Hepatic stellate cell (primary cell): Measurements from ENCODE around the gene PKNOX2.

Experiments used
- DNase-seq: peaks from one replicate; pipeline ENCODE4 v3.0.0; 2011; ENCODE audit warnings: low spot score

The PKNOX2 gene

DNA sequence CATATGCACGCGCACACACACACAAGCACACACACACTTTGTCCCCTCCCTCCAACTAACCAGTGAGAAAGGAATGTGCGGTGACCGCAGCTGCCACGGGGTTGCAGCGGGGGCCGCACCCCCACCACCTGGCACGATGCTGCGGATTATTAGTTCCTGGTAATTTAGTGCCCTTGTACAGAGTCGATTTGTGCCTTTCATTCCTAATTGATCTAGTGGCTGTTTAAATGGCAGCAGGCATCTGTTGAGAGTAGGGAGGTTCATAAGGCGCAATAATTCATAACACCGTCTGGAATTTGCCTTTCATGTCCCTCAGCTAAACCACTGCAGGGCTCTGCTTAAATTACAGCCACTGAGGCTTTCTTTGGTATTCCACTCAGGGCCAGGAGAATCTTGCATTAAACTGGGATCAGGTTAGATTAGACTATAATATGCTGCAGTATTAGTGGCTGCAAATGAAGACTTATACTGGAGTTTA lies 217.8 kb downstream of the PKNOX2 start:
- no peak for DNase-seq

DNA sequence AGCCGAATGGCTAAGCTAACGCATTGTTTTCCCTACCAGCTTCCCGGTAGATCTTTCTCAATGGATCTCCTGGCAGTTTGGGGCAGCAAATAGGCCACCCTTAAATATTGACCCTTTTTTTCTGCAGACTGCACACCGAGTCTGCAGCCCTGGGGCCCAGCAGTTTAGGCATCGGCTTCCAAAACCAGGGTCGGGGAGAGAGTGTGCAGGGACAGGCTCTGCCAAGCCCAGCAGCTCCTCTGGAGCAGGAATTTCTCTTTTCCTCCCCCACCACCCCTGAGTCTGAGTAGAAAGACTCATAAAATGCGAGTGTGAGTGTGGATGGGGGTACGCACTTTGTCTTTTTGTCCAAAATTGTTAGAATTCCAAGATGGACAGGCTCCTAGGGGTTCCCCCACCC lies 218.3 kb downstream of the PKNOX2 start:
- no peak for DNase-seq

DNA sequence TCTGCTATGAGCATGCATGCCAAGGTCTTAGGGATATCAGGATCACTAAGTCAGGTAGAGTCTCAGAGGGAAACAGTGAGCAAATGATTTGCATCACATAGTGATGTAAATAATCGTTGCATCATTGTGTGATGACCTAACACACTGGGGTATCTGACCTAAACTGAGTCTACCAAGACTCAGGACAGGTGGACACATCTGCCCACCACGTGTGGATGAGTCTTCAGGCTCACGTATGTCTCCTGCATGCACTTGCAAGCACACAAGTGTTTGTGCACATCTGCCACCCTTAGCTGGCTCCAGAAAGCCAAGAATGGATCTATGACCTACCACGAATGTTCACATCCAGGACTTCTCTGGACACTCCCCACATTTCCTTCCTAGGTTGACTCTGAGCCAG lies 220.3 kb downstream of the PKNOX2 start:
- no peak for DNase-seq

DNA sequence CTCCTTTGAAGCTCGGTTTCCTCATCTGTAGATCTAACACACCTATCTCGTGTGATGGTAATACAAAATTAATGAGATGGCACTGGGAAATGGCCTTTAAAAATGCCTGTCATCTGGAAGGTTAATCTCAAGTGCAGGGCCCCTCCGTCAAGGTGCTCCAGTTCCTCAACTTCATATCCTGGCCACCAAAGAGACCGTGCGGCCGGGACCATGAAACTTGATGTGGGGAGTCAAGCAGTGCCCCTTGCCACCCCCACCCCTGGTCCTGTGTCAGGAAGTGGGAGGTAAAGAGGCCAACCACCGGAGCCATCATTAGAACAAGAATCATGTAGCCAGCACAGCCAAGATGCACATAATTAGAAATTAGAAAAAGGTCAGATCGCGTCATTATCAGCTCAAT lies 223.3 kb downstream of the PKNOX2 start:
- no peak for DNase-seq

DNA sequence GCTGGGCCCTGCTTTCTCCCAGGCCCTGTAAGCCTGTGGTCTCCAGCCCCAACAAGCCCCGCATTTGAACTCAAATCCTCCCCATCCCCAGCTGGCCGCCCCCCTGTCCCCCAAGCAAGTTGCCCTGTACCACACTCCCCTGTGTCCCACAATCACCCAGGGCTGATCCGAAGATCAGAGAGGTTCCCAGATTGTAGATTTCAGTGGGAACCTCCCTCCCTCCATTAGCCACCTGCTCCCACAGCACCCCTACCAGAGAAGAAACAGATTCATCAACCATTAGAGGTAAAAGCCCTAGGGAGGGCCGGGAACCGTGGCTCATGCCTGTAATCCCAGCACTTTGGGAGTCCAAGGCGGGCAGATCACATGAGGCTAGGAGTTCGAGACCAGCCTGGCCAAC lies 224.1 kb downstream of the PKNOX2 start:
- no peak for DNase-seq

DNA sequence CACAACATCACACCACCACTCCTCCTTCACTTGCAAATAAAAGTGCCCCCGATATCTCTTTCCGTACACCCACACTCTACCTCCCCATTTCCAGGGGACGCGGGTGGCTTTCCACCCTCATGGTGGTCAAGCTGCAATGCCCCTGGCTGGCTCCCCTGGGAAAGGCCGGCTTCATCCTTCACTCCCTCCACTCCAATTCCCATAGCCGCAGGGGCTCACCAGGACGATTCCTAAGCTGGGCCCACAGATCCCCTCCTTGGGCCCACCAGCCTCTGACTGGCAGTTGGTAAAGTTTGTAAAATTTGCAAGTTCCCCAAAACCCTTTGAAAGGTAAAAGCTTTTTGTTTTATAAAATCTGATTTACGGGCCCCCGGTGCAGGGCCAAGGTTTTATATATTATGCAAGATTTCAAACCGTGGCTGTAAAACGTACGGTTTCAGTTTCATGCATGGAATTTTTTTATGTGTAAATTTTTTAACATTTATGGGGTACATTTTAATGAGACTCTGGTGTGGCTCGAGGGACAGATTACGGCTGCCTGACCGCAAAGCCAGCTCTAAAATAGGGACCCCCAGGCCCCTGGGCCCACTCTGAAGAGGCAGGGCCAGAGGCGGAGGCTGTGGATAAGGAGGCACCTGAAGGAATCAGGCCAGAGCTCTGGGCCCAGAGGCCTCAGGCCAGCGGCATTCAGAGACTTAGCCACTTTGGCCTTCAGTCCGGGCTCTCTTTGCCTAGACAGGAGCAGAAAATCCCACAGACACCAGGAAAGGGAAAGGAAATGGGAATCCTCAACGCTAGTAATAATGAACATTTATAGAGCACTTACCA lies 225.0 kb downstream of the PKNOX2 start:
- DNase-seq, result no peak

DNA sequence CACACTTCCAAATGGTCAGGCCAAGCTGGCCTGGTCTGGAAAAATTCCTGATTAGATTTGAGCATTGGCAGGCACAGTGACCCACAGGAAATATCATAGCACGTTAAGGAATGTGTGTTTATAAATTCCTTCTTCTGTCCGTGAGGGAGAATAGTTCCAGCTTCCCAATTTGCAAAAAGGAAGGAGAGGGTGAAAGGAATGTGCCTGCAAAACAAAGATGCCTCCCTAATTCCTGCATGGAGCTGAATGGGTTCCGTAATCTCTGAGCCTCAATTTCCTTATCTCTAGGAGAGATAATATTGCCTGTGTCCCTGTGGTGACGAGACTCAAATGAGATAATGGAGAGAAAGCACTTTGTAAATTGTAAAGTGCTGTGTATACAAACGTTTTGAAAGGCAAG lies 226.4 kb downstream of the PKNOX2 start:
- peak; percentile 75 for DNase-seq

DNA sequence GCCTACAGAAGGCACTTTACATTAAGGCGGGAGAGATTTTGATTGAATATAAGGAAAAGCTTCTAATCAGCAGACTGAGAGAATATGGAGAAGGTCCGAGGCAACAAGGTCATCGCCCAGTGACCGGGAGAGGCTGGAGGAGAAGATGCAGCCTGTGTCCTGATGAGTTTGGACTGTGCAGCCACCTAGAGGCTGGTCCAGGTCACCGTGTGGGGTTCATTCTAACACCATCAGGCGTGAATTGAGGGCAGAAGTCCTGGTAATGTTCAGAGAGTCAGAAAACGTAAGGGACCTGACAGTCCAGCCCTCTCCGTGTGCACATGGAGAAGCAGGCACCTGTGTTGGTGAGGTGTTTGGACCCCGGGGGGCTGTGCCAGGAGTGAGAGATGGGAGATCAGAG lies 228.8 kb downstream of the PKNOX2 start:
- DNase-seq, result no peak

DNA sequence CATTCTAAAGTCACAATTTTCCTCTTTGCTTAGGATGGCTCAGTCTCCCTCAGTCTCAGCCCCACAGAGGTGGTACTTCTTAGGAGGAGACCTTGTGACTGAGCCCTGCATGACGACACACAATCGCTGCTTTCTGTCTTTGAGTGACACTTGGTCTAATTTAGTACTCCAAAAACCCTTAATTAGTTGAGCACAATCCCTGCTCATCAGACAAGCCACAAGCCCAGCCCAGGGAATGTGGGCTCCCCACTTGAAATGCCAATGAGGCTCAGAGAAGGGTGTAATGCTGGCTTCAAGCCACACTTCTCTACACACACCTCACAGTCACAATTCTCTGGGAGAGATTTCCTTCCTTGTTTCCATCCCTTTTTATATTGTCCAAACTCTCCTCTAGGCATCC lies 229.7 kb downstream of the PKNOX2 start:
- DNase-seq, result no peak

DNA sequence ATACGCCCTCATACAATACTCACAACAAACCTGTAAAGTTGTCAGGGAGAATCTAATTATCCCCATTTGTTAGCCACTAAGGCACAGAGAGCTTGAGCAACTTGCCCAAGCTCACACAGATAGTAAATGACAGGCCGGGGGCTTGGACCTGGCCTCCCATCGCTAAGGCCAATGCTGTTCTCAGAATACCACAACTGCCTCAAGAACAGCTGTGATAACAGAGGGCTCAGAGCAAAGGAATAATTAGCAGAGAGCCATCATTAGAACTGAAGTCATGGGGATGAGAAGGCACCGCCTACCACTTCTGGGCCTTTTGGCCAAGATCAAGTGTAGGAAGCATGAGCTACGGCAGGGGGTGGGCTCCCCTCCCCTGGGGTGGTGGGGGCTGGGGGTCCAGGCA lies 232.9 kb downstream of the PKNOX2 start:
- DNase-seq, result no peak

DNA sequence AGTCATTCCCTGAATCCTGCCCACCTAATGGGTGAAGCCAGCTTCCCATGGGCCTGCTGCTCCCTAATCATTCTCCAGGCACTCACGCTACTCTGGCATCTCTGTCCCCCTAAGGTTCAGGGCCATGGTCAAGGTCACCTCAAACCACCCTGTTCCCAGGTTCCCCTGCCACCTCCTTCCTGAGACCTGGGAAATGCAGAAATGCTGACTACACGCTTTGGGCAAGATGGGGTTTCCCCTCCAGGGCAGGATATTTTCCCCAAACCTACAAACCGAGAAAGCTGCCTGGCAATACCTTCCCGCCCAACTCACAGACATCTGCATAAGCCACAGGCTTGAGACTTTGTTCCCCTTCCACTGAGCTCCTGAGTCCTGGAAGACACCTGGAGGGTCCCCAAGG lies 233.9 kb downstream of the PKNOX2 start:
- no peak for DNase-seq

DNA sequence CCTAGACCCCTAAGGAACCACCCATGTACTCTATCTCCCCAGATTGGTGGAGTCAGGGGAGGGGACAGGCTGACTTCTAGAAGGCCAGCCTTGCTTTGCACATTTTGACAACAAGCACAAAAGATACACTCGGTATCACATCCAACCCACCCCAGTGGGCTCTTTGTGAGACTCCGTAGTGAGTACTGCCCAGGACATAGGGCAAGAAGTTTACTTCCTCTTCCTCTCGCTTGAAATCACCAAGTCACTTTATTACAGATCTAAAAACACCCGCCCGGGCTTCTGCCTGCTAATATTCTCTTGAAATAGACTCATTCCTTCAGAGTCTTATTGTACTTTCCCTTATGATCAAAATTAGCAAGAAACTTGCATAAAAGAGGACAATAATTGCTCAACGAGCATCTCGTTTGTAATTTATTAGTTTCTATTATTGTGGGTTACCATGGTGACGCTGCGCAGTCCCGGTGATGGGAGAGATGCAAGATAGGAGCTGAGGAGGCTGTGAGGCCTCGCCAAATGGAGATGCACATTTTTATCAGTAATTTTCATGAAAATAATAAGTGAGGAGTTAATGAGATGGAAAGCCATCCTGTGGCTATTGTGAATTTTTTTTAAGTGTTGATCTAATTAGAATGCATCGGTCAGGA lies 234.6 kb downstream of the PKNOX2 start:
- DNase-seq, result no peak

DNA sequence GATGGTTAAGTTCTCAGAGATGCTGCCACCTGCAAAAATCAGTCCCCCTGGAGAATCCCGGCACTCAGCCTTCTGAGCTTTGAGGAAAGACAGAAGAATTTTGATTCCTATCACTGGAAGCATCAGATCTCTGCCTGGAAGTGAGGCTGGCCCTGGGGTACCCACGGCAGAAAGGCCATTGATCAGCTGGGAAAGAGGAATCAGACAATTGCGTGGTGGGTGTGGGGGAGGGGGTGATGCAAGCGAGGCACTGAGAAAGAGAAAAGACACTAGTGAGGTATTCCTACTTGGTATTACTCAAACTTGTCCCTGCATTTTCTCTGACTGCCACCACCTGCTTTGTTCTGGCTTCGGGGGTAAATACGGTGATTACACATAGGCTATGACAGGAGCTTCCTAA lies 235.4 kb downstream of the PKNOX2 start:
- no peak for DNase-seq

DNA sequence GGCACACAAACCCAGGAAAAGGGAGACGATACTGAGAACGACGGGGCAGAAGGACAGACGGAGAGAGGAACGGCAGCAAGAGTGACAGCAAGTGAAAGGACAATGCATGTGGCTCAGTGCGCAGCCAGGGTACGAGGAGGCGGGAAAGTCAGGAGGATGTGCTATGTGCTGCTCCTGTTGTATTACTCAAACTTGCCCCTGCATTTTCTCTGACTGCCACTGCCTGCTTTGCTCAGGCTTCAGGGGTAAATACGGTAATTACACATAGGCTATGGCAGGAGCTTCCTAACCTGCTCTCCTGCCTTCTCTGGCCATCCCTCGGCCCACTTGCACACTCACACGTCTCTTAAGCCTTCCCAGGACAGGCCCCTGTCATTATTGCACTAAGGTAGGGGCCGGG lies 236.7 kb downstream of the PKNOX2 start:
- no peak for DNase-seq

DNA sequence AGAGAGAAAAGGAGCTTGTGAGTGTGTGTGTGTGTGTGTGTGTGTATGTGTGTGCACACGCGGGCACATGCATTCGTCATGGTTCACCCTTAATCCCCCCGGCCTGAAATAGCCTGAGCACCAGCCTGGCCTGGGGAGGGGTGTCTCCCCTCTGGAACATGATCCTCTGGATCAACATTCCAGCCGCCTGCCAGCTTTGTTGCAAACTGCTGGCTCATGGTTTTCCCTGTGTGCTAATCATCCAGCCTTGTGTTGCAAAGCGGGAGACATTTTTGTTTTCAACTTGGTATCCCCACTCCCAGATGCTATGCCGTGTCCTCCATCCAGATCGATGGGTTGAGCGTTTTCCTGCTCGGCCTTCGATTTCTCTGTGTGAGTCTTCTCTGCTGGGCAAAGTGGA lies 237.2 kb downstream of the PKNOX2 start:
- DNase-seq, result no peak

DNA sequence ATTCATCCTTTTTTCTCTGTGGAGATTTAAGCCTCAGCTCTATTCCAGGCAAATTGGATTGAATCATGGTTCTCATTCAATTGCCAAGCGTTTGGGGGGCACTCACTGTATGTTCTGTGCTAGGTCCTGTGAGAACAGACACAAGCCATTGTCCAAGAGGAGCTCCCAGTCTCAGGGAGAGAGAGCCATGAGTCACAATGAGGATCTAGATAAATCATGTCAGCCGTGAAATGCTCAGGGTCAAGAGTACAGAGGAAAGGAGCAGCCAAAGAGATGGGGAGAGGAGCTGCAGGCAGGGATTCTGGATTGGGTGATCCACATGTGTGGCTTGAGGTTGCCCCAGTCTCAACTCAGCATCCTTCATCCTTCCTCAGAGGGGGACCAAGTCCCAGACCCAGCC lies 237.9 kb downstream of the PKNOX2 start:
- peak; percentile 66 for DNase-seq

DNA sequence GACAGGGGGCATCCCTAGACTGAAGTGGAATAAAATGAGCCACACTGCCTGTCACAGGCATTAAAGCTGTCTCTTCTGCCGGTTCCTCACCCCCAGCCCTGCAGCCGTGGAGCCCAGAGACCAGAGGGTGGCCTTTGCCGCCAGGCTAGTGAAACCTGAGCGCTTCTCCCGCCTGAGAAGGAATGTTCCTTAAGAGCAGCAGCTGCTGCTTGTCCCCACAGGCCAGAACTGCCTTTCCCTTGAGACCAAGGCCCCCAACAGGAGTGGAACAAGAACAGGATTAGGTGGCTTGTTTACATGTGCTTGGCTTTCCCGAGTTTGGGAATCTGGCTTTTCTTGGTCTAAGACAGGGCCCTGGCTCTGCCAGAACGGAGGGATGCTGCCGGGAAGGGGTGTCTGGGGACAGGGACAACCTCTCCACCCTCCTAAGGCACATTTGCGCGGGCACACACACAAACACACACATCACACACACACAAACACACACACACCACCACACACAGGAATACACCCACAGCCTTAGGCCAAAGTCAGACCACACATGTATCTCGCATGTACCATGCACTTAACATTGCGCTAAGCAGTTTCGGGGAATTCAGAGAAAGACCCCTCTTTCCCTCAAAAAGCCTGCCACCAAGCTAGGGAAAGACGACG lies 239.7 kb downstream of the PKNOX2 start:
- DNase-seq, result no peak

DNA sequence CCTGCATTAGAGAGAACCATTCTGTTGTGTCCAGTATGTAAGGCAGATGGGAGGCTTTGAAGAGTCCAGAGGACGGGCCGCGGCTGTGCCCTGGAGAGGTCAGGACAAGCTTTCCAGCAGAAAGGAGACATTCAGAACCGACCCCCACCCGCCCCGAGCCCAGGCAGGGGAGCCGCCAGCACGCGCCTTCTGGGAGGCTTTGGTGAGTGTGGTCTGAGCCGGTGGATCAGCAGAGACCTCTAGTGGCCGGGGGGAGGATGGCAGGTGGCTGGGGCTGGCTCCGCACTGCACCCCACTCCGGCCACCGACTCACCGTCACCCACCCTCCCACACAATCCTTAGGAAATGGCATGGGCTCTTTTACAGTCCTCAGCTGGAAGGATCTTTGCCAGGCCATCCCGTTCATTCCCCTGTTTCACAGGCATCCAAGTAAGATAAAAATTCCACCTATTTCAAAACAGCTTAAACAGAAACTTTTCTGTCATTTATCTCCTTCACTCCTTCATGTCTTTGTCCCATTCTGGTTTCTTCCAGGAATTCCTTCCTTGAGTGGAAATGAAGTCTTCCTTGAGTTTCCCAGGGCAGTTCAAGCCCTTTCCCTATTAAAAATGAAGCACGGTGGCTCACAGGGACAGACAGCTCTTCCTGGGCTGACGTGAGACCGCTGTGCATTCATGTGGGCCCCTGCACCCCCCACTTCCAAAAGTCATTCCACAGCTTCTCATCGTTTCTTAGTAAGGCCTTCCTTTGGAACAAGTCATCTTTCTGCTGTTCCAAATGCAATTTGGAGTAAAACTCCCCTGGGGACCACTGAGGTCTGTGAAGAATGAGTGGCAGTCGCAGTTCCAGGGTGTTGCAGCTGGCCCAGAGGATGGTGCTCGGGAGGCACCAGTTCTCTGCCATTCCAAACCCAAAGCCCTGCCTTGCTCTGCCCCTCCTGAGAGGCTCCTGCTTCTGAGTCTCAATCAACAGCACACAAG lies 240.6 kb downstream of the PKNOX2 start:
- peak; percentile 80 for DNase-seq

DNA sequence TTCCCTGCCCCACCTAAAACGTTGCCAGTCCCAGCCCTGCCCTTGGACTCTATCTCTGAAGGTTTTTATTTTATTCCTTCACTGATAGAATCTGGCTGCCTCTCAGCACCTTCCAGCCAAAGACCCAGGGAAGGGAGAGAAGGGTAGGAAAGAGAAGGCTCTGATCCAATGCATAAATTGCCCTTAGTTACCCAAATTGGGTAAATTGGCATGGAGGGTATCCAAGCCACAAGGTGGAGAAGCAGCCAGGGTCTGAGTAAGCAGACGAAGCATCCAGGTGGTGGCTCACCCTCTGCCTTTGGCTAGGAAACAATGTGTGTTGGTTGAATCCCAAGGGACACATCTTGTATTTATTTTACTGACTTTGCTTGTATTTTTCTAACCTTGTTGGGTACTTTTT lies 242.5 kb downstream of the PKNOX2 start:
- DNase-seq, result no peak

DNA sequence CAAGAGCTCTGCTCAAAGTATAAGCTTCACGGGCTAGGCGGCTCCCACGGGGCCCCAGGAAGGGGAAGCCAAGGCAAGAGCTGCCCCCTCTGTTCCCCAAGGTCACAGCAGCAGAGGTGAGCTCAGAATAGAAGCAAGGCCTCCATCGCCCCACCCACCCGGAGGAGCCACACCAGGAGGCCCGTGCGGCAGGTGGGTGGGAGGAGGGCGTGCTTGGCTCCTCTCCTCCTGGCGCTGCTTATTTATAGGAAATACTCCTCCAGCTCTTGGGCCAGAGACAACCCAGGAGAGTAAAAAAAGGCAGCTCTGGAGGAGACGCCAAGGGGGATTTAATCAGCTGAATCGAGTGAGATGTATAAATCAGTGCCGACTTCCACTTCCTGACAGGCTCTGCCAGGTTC lies 243.8 kb downstream of the PKNOX2 start:
- DNase-seq, result no peak

DNA sequence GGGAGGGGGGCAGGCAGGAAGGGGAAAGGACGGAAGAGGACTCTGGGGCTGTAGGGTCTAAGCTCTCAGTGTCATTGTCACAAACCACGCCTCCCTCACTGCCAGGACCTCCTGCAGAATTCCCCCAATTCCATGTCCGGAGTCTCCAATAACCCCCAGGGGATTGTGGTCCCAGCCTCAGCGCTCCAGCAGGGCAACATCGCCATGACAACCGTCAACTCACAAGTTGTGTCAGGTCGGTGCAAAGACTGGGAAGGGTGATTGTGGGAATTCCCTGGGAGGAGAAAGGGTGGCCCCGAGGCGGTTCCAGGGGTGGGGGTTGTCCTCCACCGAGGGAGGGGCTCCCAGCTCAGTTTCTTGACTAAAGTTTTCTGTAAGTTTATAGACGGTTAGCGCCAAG lies 245.5 kb downstream of the PKNOX2 start:
- DNase-seq, result peak; percentile 67

DNA sequence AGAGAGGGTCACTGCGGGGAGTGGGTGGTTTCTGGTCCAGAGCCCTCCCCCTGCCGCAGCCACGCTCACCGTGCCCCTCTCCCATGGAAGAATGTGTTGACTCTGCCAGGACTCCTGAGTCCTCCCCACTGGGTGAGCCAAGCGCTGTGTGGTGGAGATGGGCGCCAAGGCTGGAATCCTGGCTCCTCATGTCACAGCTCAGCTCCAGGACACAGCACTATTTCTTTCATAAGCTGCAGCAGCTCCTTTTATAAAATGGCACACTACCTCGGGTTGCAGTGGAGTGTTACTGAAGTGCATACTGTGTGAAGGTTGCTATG lies 247.6 kb downstream of the PKNOX2 start:
- DNase-seq, result no peak
